Measurements from ENCODE around the gene RUNX3. TPM values are rescaled to one million over a fixed set of nuclear protein-coding genes. Genes with fewer than 3 reads are reported as not detected.

Gene RUNX3
- polyA plus RNA-seq, 1 experiment, result not detected

- no peaks in the 10 kb centered on the region; the same call in 1 of the 2 replicates for H3K9me3 ChIP-seq (ENCODE audit: control insufficient read depth, insufficient read depth, low read length)
- peaks cover 21% of the 10 kb centered on the region for H3K27me3 ChIP-seq (ENCODE audit: control insufficient read depth, insufficient read depth, low read length)
- ChIA-PET POLR2A (no interaction called here), CTCF (no interaction called here)
- no peak overlapping the region for H3K27ac ChIP-seq (ENCODE audit: low read depth, low read length)
- no peak overlapping the region for H3K4me3 ChIP-seq (ENCODE audit: low read depth, low read length)
- DNase-seq (ENCODE audit: low read depth, low spot score), result no peak
- TF ChIP-seq CTCF (IDR thresholded peaks at IDR 0.05; ENCODE audit: low read depth, low read length), result no peak
These were observed 30.2 kb upstream of the RUNX3 start for GRCh38 chr1:24960071-24960801.

GRCh38 chr1:24959623-24959975, 29.5 kb upstream of the RUNX3 start:
- Histone ChIP-seq H3K27me3 (ENCODE audit: control insufficient read depth, insufficient read depth, low read length) (peaks cover 24% of the 10 kb centered on the region), H3K27ac (ENCODE audit: low read depth, low read length) (no peak overlapping the region), H3K9me3 (ENCODE audit: control insufficient read depth, insufficient read depth, low read length) (no peaks in the 10 kb centered on the region; the same call in 1 of the 2 replicates), H3K4me3 (ENCODE audit: low read depth, low read length) (no peak overlapping the region)
- DNase-seq (ENCODE audit: low read depth, low spot score), result no peak
- ChIA-PET POLR2A (no interaction called here), CTCF (interaction anchor here (1.2 kb wide), 1 partner anchor 78 kb away, joined by 3 read pairs; no protein-coding TSS in a partner anchor)
- TF ChIP-seq CTCF (IDR thresholded peaks at IDR 0.05; ENCODE audit: low read depth, low read length), result no peak

- Histone ChIP-seq H3K9me3 (ENCODE audit: control insufficient read depth, insufficient read depth, low read length) (no peaks in the 10 kb centered on the region; the same call in 1 of the 2 replicates), H3K27me3 (ENCODE audit: control insufficient read depth, insufficient read depth, low read length) (peaks cover 24% of the 10 kb centered on the region), H3K4me3 (ENCODE audit: low read depth, low read length) (no peak overlapping the region), H3K27ac (ENCODE audit: low read depth, low read length) (no peak overlapping the region)
- no peak for TF ChIP-seq CTCF (IDR thresholded peaks at IDR 0.05; ENCODE audit: low read depth, low read length)
- ChIA-PET CTCF (interaction anchor here (1.2 kb wide), 1 partner anchor 78 kb away, joined by 3 read pairs; no protein-coding TSS in a partner anchor), POLR2A (no interaction called here)
- DNase-seq (ENCODE audit: low read depth, low spot score), result no peak
These were observed 28.9 kb upstream of the RUNX3 start for GRCh38 chr1:24958766-24959622.

- no peak for DNase-seq (ENCODE audit: low read depth, low spot score)
- Histone ChIP-seq H3K4me3 (ENCODE audit: low read depth, low read length) (no peak overlapping the region), H3K27ac (ENCODE audit: low read depth, low read length) (no peak overlapping the region), H3K9me3 (ENCODE audit: control insufficient read depth, insufficient read depth, low read length) (no peaks in the 10 kb centered on the region; the same call in 1 of the 2 replicates), H3K27me3 (ENCODE audit: control insufficient read depth, insufficient read depth, low read length) (peaks cover 26% of the 10 kb centered on the region)
- no peak for TF ChIP-seq CTCF (IDR thresholded peaks at IDR 0.05; ENCODE audit: low read depth, low read length)
- CTCF ChIA-PET, result interaction anchor here (1.2 kb wide), 1 partner anchor 79 kb away, joined by 3 read pairs; no protein-coding TSS in a partner anchor
- POLR2A ChIA-PET, result no interaction called here
These were observed 28.0 kb upstream of the RUNX3 start for GRCh38 chr1:24957808-24958752.
